HepG2 (cell line): ENCODE results near the gene ABCC1. TPM values are rescaled to one million over a fixed set of nuclear protein-coding genes. Genes with fewer than 3 reads are reported as not detected.
A peak's percentile ranks its signal among the peaks of the same experiment; 100 is the strongest.

Source experiments
- ADNP ChIP-seq: sonication (generic); formaldehyde crosslinking; IDR thresholded peaks from 2 replicates; pipeline ENCODE4 v1.4.0; 2020; ENCODE audit warnings: missing genetic modification reagents
- AKAP8 ChIP-seq: sonication (generic); formaldehyde crosslinking; IDR thresholded peaks from 2 replicates; pipeline ENCODE4 v1.5.1; 2020; ENCODE audit warnings: mild to moderate bottlenecking, missing genetic modification reagents
- DMAP1 ChIP-seq: IDR thresholded peaks from 2 replicates; pipeline ENCODE4 v1.6.1; 2016
- KMT2A ChIP-seq: sonication (generic); formaldehyde crosslinking; IDR thresholded peaks from 2 replicates; pipeline ENCODE4 v1.4.0; 2020; ENCODE audit warnings: missing genetic modification reagents
- PHB2 ChIP-seq: fragments of 450-650 bp; IDR thresholded peaks from 2 replicates; pipeline ENCODE4 v1.6.1; 2018; ENCODE audit not compliant: partially characterized antibody
- RBM22 ChIP-seq: fragments of 200-400 bp; formaldehyde crosslinking; optimal IDR thresholded peaks from 2 replicates; pipeline ENCODE3; 2017; ENCODE audit warnings: mild to moderate bottlenecking, low read length, moderate library complexity
- RORA ChIP-seq: sonication (generic); formaldehyde crosslinking; IDR thresholded peaks from 2 replicates; pipeline ENCODE4 v1.5.0; 2020; ENCODE audit warnings: mild to moderate bottlenecking, missing genetic modification reagents, moderate library complexity
- SAP130 ChIP-seq: IDR thresholded peaks from 2 replicates; pipeline ENCODE4 v1.6.1; 2016; ENCODE audit warnings: low read depth
- ZNF24 ChIP-seq: fragments of 450-650 bp; IDR thresholded peaks from 2 replicates; pipeline ENCODE4 v1.6.1; 2017; ENCODE audit warnings: antibody characterized with exemption, mild to moderate bottlenecking
- ZNF335 ChIP-seq: sonication (generic); formaldehyde crosslinking; IDR thresholded peaks from 2 replicates; pipeline ENCODE4 v1.4.0; 2020; ENCODE audit warnings: missing genetic modification reagents
- ZNF598 ChIP-seq: sonication (generic); formaldehyde crosslinking; IDR thresholded peaks from 2 replicates; pipeline ENCODE4 v1.5.1; 2020; ENCODE audit warnings: mild to moderate bottlenecking, missing genetic modification reagents, borderline replicate concordance
- ZNF781 ChIP-seq: sonication (generic); formaldehyde crosslinking; IDR thresholded peaks from 2 replicates; pipeline ENCODE4 v1.5.1; 2020; ENCODE audit warnings: borderline replicate concordance, mild to moderate bottlenecking, missing genetic modification reagents; ENCODE audit errors: not compliant biosample characterization
- polyA plus RNA-seq, 8 experiments: library from polyadenylated mRNA; depleted of rRNA in 3 of 8; stranded (reverse) in 7 of 8; unstranded in 1 of 8; fragments of >200 nt; fragmentation: Illumina TruSeq in 4 of 8; extraction: Trizol in 4 of 8; gene quantifications; 2 replicates each; pipeline versions ENCODE4 v1.2.1 to v1.2.3, GENCODE V29; 2011 to 2016; ENCODE audit warnings: low read depth in 4 of 8, missing spikeins in 1 of 8, mixed read lengths in 1 of 8; ENCODE audit not compliant: insufficient read depth in 1 of 8
- total RNA-seq, 5 experiments: library from RNA; depleted of rRNA; stranded (reverse); fragments of >200 nt; fragmentation: Illumina TruSeq; extraction: Trizol; gene quantifications; 2 replicates each; pipeline ENCODE4 v1.2.3, GENCODE V29; 2016; ENCODE audit warnings: low read depth in 1 of 5
- TF ChIP-seq, protein P1 (sequence below): IDR thresholded peaks from 2 replicates; pipeline ENCODE4 v1.6.1; 2012; ENCODE audit warnings: low read depth, low read length, improper control_type of control experiment
- TF ChIP-seq, protein P2 (sequence below): sonication (generic); formaldehyde crosslinking; IDR thresholded peaks from 2 replicates; pipeline ENCODE4 v1.4.0; 2020; ENCODE audit warnings: missing genetic modification reagents
- TF ChIP-seq, protein P3 (sequence below): sonication (generic); formaldehyde crosslinking; IDR thresholded peaks from 2 replicates; pipeline ENCODE4 v1.4.0; 2020; ENCODE audit warnings: missing genetic modification reagents, borderline replicate concordance
- TF ChIP-seq, protein P4 (sequence below): sonication (generic); formaldehyde crosslinking; IDR thresholded peaks from 2 replicates; pipeline ENCODE4 v1.5.1; 2020; ENCODE audit warnings: mild to moderate bottlenecking, missing genetic modification reagents, borderline replicate concordance

Gene ABCC1
- total and polyA plus RNA-seq, 2 of the 13 experiments (the other 11 are each of a cell fraction or from before 2014, with no cell fraction given) = 13.0 to 30.6 TPM

DNA sequence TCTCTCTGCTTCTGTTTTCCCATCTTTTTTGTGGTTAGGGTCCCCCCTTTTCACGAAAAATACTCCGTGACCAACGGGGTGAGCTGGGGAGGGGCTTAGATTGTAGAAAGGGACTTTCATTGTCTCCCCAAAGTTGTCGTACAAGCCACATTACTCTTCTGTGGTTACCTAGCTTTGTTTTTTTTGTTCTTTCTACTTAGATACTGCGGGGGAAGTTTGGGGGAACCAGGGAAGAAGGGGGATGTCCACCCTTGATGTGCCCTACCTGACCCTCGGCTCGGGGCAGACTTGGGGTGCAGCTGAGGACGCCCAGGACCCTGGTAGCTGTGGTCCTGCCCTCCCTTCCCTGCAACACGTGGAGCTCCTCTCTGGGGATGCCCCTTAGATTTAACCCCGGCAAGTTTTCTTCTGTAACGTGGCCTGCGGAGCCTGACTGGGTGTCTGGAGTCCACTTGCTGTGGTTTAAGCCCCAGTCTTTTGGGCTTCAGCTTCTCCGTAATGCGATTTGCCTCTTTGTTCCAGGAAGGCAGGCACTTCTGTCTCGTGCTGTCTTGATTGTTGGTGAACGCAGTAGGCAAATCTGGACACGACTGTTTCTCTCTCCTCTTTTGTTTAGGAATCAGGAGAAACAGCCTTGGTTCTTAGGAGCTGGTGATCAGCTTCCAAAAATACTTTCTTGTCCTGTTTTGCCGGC lies 892 bp downstream of the ABCC1 start (continued):
- TF ChIP-seq ZNF24 (no peak), ZNF781 (CRISPR knock-in tag) (peak; percentile 20), ADNP (no peak), RORA (CRISPR knock-in tag) (no peak), ZNF335 (CRISPR knock-in tag) (no peak), KMT2A (CRISPR knock-in tag) (peak; percentile 22; the same call in 1 of the 2 replicates), RBM22 (no peak), DMAP1 (CRISPR knock-in tag) (peak; percentile 85), ZNF598 (CRISPR knock-in tag) (peak; percentile 83), PHB2 (no peak), AKAP8 (CRISPR knock-in tag) (0 out of 2 replicates have a peak, but pooled peaks have one; percentile 60), SAP130 (CRISPR knock-in tag) (peak; percentile 81)
- TF ChIP-seq, protein P1, sequence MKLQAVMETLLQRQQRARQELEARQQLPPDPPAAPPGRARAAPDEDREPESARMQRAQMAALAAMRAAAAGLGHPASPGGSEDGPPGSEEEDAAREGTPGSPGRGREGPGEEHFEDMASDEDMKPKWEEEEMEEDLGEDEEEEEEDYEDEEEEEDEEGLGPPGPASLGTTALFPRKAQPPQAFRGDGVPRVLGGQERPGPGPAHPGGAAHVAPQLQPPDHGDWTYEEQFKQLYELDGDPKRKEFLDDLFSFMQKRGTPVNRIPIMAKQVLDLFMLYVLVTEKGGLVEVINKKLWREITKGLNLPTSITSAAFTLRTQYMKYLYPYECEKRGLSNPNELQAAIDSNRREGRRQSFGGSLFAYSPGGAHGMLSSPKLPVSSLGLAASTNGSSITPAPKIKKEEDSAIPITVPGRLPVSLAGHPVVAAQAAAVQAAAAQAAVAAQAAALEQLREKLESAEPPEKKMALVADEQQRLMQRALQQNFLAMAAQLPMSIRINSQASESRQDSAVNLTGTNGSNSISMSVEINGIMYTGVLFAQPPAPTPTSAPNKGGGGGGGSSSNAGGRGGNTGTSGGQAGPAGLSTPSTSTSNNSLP = no peak
- TF ChIP-seq, protein P2, sequence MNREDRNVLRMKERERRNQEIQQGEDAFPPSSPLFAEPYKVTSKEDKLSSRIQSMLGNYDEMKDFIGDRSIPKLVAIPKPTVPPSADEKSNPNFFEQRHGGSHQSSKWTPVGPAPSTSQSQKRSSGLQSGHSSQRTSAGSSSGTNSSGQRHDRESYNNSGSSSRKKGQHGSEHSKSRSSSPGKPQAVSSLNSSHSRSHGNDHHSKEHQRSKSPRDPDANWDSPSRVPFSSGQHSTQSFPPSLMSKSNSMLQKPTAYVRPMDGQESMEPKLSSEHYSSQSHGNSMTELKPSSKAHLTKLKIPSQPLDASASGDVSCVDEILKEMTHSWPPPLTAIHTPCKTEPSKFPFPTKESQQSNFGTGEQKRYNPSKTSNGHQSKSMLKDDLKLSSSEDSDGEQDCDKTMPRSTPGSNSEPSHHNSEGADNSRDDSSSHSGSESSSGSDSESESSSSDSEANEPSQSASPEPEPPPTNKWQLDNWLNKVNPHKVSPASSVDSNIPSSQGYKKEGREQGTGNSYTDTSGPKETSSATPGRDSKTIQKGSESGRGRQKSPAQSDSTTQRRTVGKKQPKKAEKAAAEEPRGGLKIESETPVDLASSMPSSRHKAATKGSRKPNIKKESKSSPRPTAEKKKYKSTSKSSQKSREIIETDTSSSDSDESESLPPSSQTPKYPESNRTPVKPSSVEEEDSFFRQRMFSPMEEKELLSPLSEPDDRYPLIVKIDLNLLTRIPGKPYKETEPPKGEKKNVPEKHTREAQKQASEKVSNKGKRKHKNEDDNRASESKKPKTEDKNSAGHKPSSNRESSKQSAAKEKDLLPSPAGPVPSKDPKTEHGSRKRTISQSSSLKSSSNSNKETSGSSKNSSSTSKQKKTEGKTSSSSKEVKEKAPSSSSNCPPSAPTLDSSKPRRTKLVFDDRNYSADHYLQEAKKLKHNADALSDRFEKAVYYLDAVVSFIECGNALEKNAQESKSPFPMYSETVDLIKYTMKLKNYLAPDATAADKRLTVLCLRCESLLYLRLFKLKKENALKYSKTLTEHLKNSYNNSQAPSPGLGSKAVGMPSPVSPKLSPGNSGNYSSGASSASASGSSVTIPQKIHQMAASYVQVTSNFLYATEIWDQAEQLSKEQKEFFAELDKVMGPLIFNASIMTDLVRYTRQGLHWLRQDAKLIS = 0 out of 2 replicates have a peak, but pooled peaks have one; percentile 66
- TF ChIP-seq, protein P3, sequence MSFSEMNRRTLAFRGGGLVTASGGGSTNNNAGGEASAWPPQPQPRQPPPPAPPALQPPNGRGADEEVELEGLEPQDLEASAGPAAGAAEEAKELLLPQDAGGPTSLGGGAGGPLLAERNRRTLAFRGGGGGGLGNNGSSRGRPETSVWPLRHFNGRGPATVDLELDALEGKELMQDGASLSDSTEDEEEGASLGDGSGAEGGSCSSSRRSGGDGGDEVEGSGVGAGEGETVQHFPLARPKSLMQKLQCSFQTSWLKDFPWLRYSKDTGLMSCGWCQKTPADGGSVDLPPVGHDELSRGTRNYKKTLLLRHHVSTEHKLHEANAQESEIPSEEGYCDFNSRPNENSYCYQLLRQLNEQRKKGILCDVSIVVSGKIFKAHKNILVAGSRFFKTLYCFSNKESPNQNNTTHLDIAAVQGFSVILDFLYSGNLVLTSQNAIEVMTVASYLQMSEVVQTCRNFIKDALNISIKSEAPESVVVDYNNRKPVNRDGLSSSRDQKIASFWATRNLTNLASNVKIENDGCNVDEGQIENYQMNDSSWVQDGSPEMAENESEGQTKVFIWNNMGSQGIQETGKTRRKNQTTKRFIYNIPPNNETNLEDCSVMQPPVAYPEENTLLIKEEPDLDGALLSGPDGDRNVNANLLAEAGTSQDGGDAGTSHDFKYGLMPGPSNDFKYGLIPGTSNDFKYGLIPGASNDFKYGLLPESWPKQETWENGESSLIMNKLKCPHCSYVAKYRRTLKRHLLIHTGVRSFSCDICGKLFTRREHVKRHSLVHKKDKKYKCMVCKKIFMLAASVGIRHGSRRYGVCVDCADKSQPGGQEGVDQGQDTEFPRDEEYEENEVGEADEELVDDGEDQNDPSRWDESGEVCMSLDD (CRISPR knock-in tag) = no peak; the same call in none of the 2 replicates
- TF ChIP-seq, protein P4, sequence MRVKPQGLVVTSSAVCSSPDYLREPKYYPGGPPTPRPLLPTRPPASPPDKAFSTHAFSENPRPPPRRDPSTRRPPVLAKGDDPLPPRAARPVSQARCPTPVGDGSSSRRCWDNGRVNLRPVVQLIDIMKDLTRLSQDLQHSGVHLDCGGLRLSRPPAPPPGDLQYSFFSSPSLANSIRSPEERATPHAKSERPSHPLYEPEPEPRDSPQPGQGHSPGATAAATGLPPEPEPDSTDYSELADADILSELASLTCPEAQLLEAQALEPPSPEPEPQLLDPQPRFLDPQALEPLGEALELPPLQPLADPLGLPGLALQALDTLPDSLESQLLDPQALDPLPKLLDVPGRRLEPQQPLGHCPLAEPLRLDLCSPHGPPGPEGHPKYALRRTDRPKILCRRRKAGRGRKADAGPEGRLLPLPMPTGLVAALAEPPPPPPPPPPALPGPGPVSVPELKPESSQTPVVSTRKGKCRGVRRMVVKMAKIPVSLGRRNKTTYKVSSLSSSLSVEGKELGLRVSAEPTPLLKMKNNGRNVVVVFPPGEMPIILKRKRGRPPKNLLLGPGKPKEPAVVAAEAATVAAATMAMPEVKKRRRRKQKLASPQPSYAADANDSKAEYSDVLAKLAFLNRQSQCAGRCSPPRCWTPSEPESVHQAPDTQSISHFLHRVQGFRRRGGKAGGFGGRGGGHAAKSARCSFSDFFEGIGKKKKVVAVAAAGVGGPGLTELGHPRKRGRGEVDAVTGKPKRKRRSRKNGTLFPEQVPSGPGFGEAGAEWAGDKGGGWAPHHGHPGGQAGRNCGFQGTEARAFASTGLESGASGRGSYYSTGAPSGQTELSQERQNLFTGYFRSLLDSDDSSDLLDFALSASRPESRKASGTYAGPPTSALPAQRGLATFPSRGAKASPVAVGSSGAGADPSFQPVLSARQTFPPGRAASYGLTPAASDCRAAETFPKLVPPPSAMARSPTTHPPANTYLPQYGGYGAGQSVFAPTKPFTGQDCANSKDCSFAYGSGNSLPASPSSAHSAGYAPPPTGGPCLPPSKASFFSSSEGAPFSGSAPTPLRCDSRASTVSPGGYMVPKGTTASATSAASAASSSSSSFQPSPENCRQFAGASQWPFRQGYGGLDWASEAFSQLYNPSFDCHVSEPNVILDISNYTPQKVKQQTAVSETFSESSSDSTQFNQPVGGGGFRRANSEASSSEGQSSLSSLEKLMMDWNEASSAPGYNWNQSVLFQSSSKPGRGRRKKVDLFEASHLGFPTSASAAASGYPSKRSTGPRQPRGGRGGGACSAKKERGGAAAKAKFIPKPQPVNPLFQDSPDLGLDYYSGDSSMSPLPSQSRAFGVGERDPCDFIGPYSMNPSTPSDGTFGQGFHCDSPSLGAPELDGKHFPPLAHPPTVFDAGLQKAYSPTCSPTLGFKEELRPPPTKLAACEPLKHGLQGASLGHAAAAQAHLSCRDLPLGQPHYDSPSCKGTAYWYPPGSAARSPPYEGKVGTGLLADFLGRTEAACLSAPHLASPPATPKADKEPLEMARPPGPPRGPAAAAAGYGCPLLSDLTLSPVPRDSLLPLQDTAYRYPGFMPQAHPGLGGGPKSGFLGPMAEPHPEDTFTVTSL (CRISPR knock-in tag) = no peak
